ENCODE measurements around the gene UBE2QL1.

UBE2QL1 gene

DNA sequence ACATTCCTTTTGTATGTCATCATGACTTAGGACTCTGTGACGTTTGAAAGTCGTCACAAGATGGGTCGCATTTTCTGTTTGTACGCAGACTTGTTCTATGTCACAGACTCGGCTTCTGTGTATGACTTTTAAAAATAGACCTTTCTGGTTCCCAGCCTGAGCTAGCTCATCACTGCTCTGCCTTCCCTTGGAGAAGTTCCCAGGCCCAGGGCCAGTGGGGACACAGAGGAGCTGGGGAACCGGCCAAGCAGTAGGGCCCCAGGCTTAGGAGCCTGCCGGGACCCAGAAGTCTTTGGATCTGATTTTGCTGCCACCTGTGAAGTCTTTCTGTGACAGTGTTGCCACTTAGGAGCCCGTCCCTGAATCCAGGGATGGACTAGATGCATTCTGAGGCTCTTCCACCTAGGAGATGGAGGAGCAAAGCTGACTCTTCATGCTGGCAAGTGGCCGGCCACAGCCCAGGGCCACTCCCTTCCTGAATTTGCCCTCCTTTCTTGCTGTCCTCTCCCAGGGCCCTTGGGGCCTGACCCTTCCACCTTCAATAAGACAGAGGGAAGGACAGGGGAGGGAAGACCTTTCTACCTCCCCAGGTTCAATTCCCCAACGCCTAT lies 18.1 kb upstream of the UBE2QL1 start:
- DNase-seq = no peak

- DNase-seq = no peak
Measured at GRCh38 chr5:6431214-6432195, 17.2 kb upstream of the UBE2QL1 start.

DNA sequence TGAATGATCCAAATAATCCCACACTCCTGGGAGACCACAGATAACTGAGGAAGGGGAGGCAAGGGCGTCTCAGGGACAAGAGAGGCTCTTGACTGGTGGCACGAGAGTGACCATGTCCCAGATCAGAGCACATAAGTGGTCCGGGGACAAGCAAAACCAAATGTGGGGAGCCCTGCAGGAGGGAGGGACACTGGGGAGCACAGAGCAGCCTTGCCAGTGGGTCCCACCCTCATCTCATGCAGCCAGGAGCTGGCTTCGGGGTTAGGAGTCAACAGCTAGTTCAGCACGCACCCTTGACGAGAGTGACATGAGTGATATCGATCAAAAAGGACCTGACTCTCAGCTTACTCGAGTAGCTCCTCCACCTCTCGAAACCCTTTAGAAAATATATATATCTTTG lies 16.5 kb upstream of the UBE2QL1 start:
- no peak for DNase-seq

GRCh38 chr5:6434731-6435130 lies 13.9 kb upstream of the UBE2QL1 start:
- DNase-seq = no peak

DNA sequence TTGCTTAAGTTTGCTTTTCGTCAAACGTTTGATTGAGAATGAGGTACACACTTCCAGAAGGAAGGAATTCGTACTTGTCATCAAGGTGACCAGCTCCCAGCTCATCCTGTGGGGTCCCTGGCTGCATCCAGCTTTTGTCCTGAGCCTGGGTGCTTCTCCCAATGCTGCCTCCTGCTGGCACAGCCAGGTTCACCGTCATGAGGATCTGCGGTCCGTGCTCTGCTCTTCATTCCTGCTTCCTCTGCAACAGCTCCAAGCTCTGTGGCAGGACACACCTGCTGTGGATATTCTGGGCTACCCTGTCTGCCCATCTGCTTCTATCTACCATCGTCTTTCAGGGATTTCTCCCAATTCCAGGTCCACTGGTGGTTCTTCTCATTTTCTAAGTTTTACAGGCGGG lies 13.3 kb upstream of the UBE2QL1 start:
- DNase-seq = peak; percentile 26 to 33

GRCh38 chr5:6436715-6437331 lies 11.8 kb upstream of the UBE2QL1 start:
- no peak for DNase-seq

DNA sequence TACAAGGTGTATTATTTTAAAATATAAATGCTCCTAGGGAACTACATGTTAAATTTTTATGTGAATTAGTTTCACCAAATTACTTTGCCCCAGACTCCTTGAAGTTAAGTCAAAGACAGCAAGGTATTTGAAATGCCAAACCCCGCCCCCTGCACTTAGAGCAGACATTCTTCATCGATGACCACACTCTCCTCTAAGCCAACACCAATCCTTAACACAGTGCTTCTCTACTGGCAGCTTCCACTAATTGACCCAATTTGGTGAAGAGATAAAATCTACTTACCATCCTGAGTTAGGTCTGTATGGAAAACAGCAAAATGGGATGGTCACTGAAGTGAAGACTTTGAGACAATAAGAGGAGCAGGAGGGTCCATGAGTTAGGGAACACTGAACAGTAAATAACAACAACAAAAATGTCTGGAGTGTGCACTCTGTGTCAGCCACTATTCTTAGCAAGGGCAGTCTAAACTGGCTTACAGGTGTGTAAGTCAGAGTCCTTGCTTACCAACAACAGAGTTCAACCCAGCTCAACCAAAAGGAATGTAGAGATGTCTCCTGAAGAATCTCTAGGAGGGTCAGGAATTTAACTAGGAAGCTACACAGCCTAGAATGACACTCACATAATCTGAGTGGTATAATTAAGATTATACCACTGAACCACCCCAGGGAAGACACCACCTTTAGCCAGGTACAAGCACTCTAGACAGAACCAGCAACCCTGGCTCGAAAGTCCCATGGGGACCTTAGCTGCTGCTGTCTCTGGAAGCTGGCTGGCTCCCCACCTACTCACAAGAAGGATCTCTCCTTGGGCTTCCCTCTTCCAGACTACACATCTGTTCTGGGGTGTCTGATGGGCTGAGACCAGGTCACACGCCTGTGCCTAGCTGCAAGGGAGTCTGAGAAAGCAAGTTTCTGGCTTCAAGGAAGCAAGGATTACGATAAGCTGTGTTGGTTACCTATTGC lies 8.8 kb upstream of the UBE2QL1 start:
- DNase-seq = no peak

GRCh38 chr5:6442333-6442732 lies 6.3 kb upstream of the UBE2QL1 start:
- DNase-seq = no peak

DNA sequence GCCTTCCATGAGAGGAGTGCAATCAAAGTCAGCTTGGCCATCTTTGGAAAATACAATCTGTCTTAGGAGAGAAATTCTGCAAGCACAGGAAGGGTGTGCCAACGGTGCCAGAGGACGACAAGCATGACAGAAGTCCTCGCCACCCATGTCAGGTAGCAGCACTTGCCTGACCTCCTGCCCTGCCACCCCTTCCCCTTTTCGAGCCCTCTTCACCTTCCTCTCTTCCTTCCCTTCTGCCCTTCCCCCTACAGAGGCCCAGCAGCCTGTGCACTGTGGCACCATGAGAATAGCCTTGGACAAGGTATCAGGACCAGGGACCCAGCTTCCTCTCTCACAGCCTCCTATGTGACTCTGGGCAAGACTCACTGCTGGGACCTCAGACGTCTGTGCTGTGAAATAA lies 5.3 kb upstream of the UBE2QL1 start:
- DNase-seq = no peak

DNA sequence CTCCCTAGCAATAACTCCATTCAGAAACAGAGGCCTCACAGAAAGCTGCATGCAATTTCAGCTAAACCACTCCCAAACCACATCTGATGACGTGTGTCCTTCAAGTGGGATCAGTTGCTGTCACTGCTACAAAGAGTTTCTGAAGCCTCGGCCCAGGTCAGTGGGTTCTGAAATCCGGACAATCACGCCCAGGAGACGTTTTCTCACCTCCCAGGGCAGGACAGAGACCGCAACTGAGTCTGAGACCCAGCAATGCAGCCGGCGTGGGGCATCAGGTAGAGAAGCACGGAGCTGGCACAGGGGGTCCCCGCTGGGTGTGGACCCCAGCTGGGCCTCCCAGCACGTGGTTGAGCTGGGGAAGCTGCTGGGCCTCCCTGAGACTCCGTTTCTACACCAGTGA lies 2.6 kb upstream of the UBE2QL1 start:
- no peak for DNase-seq

GRCh38 chr5:6446626-6447309 lies 1.9 kb upstream of the UBE2QL1 start:
- no peak for DNase-seq

- DNase-seq = no peak
Measured at GRCh38 chr5:6447384-6448140, 1.1 kb upstream of the UBE2QL1 start.

DNA sequence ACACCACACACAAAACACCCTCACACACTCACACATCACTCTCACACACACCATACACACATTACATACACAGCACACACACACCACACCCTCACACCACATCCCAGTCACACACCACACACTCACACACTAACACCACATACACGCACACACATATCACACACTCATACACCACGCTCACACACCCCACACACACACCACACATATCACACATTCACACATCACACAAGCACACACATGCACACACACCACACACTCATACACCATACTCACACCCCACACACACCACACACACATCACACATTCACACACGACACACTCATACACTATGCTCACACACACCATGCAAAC lies 543 bp upstream of the UBE2QL1 start:
- DNase-seq = no peak

GRCh38 chr5:6449465-6450158 lies 953 bp downstream of the UBE2QL1 start:
- DNase-seq = no peak

DNA sequence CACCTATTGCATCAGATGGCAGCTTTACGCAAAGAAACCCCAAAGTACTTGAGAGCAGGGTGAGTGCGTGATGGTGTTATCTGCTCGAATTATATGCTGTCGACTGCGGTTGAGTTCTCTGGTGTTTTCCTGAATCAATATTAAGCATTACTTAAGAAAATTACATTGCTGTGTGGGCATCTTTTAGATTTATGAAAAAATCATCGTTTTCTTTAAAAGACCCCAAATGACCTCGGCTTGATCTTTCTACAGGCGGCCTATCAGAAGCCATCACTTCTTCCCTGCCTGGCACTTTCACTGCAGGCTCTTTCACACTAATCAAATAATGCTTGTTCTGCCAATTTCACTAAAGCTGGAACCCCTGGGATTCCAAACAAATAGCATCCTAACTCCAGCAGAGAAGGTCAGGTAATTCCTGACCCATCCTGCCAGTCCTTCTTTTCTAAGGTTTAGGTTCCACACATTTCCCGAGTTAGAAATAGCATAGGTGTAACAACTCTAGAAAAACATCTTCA lies 1.7 kb downstream of the UBE2QL1 start:
- no peak for DNase-seq

- no peak for DNase-seq
Measured at GRCh38 chr5:6452622-6453504, 4.2 kb downstream of the UBE2QL1 start.

DNA sequence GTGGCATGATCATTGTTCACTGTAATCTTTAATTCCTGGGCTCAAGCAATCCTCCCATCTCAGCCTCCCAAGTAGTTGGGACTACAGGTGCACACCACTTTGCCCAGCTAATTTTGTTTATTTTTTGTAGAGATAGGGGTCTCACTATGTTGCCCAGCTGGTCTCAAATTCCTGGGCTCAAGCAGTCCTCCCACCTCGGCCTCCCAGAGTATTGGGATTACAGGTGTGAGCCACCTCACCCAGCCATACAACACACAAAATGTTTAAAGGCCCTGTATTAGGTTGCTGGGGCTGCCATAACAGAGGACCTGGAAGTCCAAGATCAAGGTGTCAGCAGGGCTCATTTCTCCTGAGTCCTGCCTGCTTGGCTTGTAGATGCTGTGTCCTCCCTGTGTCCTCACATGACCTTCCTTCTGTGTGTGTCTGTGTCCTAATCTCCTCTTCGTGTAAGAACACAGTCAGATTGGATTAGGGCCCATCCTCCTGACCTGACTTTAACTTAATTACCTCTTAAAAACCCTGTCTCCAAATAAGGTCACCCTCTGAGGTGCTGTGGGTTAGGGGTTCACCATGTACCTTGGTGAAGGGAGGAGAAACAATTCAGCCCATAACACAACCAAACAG lies 5.4 kb downstream of the UBE2QL1 start:
- no peak for DNase-seq

DNA sequence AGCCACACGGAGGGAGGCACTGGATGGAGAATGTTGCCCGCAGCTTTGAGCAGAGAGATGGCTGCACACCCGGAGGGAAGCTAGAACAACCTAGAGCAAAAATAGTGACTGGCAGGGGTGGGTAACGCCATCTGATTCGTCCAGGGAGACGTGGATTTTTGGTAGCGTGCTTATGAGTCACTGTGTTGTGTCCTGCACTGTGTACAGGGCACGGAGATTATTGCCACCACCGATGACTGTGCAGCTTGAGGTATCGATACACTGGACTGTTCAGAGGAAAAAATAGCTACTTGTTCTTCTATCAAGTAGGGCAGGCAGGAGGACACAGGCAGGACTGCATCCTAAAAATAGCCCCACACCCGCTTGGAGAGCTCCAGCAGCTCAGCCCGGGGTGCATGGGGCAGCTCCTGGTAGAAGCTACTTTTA lies 6.0 kb downstream of the UBE2QL1 start:
- no peak for DNase-seq
